Esophagus squamous epithelium (tissue), 5 donors: ENCODE measurements around the gene DACT2. TPM values are rescaled to one million over a fixed set of nuclear protein-coding genes. Genes with fewer than 3 reads are reported as not detected.

Experiments used
- DNase-seq: peaks from one replicate; lab custom pipeline; 2025; lab: John Stamatoyannopoulos, UW
- H3K27ac ChIP-seq, 4 donors: fragments of 200-600 bp; sonication (generic); one replicate each; pipeline ENCODE4 v1.5.1; 2016 to 2019; ENCODE audit warnings: mild to moderate bottlenecking in 1 of 4
- H3K27me3 ChIP-seq, 4 donors: fragments of 200-600 bp; sonication (generic); 1 replicate in 3 of 4; 2 replicates in 1 of 4; pipeline versions ENCODE4 v1.5.1 to v1.6.0; 2017 to 2021; ENCODE audit warnings: antibody characterized with exemption in 1 of 4
- H3K36me3 ChIP-seq, 3 donors: fragments of 200-600 bp; sonication (generic); one replicate each; pipeline ENCODE4 v1.5.1; 2016 to 2019
- H3K4me1 ChIP-seq, 3 donors: fragments of 200-600 bp; sonication (generic); one replicate each; pipeline ENCODE4 v1.5.1; 2017 to 2019
- H3K4me3 ChIP-seq, 4 donors: fragments of 200-600 bp; sonication (generic); 1 replicate in 3 of 4; 2 replicates in 1 of 4; pipeline ENCODE4 v1.5.1; 2016 to 2019; ENCODE audit warnings: mild to moderate bottlenecking in 2 of 4, moderate library complexity in 1 of 4
- H3K9me3 ChIP-seq, 3 donors: fragments of 200-600 bp; sonication (generic); one replicate each; pipeline ENCODE4 v1.5.1; 2016 to 2019
- POLR2A ChIP-seq, 4 donors: fragments of 450-650 bp; IDR thresholded peaks; one replicate each; pipeline ENCODE4 v1.6.1; 2017; ENCODE audit warnings: antibody characterized with exemption in 4 of 4, mild to moderate bottlenecking in 4 of 4, moderate library complexity in 3 of 4
- WGBS, 2 donors: methylation state at CpG; one replicate each; pipeline ENCODE4 v1.1.5; 2018; 5-methylcytosine and 5-hydroxymethylcytosine counted together
- intact Hi-C: fragments of 100-400 bp; cut with DNase I; formaldehyde crosslinking; loops from one replicate; pipeline ENCODE4 v1.15.0; 2022
- total RNA-seq, 4 donors: library from RNA; depleted of rRNA; stranded (reverse); fragments of >200 nt; gene quantifications; one replicate each; pipeline ENCODE4 v1.1.0, GENCODE V29; 2016
- TF ChIP-seq, protein P1 (sequence below), 6 experiments: fragments of 450-650 bp in 4 of 6; fragments of 200-600 bp in 2 of 6; sonication (generic) in 2 of 6; IDR thresholded peaks; one replicate each; pipeline ENCODE4 v1.5.1; 2016 to 2019; ENCODE audit warnings: antibody characterized with exemption in 6 of 6, mild to moderate bottlenecking in 4 of 6, moderate library complexity in 4 of 6
- donor health status: DM: yes; HTN: yes; CAD: no.

DACT2 gene
- total RNA-seq, 4 donors from 2014 or later: 0.57 to 2.8 (median 1.9) TPM

DNA sequence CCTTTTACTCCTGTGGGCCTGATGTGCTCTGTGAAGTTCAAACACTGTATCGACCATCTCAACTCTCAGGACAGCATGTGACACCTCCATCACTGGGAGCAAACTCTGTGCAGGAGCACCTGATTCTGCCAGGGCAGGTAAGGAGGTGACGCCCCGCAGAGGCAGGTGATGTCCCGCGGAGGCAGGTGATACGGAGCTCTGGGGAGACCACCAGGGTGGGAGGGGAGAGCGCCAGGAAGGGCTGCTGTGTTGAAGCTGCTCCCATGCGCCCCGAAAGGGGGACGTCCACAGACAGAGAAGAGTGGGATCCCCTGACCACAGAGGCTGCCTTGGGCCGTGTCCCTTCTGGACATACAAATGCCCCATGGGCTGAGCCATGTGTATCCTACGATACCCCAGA lies 58.3 kb downstream of the DACT2 start:
- intact Hi-C loops: no loop called here
- Histone ChIP-seq H3K9me3 (no peaks in the 10 kb centered on the region), H3K4me3 (no peak overlapping the region), H3K27me3 (peaks cover 0 to 17% (median 0%) of the 10 kb centered on the region in 4 donors), H3K27ac (no peak overlapping the region), H3K36me3 (no peaks in the 10 kb centered on the region), H3K4me1 (peaks cover 0 to 30% (median 3%) of the 10 kb centered on the region in 3 donors)
- WGBS, 2 donors: 86 to 95% methylated on average over 2 to 4 of the region's 12 CpGs
- no peak for DNase-seq
- TF ChIP-seq, protein P1, sequence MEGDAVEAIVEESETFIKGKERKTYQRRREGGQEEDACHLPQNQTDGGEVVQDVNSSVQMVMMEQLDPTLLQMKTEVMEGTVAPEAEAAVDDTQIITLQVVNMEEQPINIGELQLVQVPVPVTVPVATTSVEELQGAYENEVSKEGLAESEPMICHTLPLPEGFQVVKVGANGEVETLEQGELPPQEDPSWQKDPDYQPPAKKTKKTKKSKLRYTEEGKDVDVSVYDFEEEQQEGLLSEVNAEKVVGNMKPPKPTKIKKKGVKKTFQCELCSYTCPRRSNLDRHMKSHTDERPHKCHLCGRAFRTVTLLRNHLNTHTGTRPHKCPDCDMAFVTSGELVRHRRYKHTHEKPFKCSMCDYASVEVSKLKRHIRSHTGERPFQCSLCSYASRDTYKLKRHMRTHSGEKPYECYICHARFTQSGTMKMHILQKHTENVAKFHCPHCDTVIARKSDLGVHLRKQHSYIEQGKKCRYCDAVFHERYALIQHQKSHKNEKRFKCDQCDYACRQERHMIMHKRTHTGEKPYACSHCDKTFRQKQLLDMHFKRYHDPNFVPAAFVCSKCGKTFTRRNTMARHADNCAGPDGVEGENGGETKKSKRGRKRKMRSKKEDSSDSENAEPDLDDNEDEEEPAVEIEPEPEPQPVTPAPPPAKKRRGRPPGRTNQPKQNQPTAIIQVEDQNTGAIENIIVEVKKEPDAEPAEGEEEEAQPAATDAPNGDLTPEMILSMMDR (IDR thresholded peaks at IDR 0.05): no peak
- TF ChIP-seq POLR2A (IDR thresholded peaks at IDR 0.05): no peak

DNA sequence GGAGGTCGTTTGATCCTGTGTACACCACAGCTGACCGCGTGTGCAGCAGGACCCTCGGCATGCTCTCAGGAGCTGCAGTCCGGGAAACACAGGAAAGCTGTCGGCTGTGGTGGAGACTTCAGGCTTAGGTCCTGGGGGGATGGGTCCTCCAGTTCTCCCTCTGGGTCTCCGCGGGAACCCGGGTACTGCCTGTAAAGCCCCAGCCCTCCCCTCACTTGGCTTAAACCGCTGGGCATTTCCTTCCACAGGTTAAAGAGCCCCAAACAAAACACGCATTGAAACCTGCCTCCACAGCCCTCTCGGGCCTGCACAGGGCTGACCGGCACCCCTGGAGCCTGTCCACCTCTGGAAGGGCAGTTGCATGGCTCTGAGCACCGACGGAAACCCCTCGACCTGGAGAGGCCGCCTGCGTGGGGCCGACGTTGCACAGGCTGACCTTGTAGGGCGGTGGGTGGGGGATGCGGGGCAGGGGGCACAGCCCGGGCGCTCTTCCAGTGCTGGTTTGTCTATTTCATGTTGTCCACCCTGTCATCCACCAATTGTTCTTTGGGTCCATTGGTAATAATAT lies 59.1 kb downstream of the DACT2 start:
- no peak for DNase-seq
- peaks cover 0 to 10% (median 0%) of the 10 kb centered on the region in 4 donors for H3K27me3 ChIP-seq
- WGBS, 2 donors: 86 to 93% methylated on average over 1 to 8 of the region's 24 CpGs
- H3K36me3 ChIP-seq: no peaks in the 10 kb centered on the region
- H3K27ac ChIP-seq: no peak overlapping the region
- no peak overlapping the region for H3K4me3 ChIP-seq
- H3K9me3 ChIP-seq: peaks cover 0 to 3% (median 0%) of the 10 kb centered on the region in 3 donors
- no peak for TF ChIP-seq POLR2A (IDR thresholded peaks at IDR 0.05)
- TF ChIP-seq, protein P1 (IDR thresholded peaks at IDR 0.05): no peak
- H3K4me1 ChIP-seq: peaks cover 0 to 23% (median 3%) of the 10 kb centered on the region in 3 donors
- intact Hi-C loops: no loop called here

DNA sequence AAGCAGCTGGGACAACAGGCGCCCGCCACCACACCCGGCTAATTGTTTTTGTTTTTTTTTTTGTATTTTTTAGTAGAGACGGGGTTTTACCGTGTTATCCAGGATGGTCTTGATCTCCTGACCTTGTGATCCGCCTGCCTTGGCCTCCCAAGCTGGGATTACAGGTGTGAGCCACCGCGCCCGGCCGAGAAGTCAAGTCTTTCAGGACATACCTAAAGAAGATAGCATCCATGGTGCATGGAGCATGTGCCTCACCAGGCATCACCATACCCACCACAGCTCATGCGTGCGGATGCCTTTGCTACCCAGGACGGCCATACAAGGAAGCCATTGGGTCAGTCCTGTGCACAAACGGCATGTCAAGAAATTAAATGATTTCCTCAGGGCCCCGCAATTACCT lies 60.8 kb downstream of the DACT2 start:
- no peak overlapping the region for H3K4me3 ChIP-seq
- peaks cover 0 to 6% (median 0%) of the 10 kb centered on the region in 3 donors for H3K9me3 ChIP-seq
- peaks cover 0 to 4% (median 0%) of the 10 kb centered on the region in 4 donors for H3K27me3 ChIP-seq
- no peak for DNase-seq
- peaks cover 0 to 6% (median 0%) of the 10 kb centered on the region in 3 donors for H3K4me1 ChIP-seq
- intact Hi-C loops: no loop called here
- 86 to 88% methylated on average over 5 to 15 of the region's 15 CpGs for WGBS, 2 donors
- no peak overlapping the region for H3K27ac ChIP-seq
- TF ChIP-seq, protein P1 (IDR thresholded peaks at IDR 0.05): no peak
- no peak for TF ChIP-seq POLR2A (IDR thresholded peaks at IDR 0.05)
- no peaks in the 10 kb centered on the region for H3K36me3 ChIP-seq

DNA sequence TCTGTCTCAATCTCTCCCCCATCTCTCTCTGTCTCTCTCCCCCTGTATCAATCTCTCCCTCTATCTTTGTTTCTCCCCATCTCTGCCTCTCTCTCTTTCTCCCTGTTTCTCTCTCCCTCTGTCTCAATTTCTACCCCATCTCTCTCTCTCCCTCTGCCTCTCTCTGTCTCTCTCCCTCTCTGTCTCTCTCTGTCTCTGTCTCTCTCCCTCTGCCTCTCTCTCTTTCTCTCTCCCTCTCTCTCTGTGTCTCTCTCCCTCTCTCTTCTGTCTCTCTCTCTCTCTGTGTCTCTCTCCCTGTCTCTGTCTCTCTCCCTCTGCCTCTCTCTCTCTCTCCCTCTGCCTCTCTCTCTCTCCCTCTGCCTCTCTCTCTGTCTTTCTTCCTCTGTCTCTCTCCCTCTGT lies 62.6 kb downstream of the DACT2 start:
- Histone ChIP-seq H3K9me3 (peaks cover 0 to 6% (median 0%) of the 10 kb centered on the region in 3 donors), H3K4me1 (no peaks in the 10 kb centered on the region), H3K4me3 (no peak overlapping the region), H3K36me3 (no peaks in the 10 kb centered on the region), H3K27me3 (peaks cover 0 to 4% (median 0%) of the 10 kb centered on the region in 4 donors), H3K27ac (no peak overlapping the region)
- no peak for TF ChIP-seq POLR2A (IDR thresholded peaks at IDR 0.05)
- TF ChIP-seq, protein P1 (IDR thresholded peaks at IDR 0.05): no peak
- intact Hi-C loops: no loop called here
- DNase-seq: no peak

Other genes with a start within 250 kb of the DACT2 start
- under 1 TPM in 2 of 4 donors, not detected in 2; 0.13 to 0.19 TPM for gene FRMD1, start 240.6 kb downstream of the DACT2 start, total RNA-seq
- gene SMOC2, start 121.4 kb upstream of the DACT2 start, total RNA-seq: 10 to 100 TPM in 1 of 4 donors, 1 to 10 TPM in 3; 1.9 to 35.5 (median 7.1) TPM